ENCODE results near the gene ITGBL1. TPM values are rescaled to one million over a fixed set of nuclear protein-coding genes. Genes with fewer than 3 reads are reported as not detected.

The ITGBL1 gene
- total and polyA plus RNA-seq, 2 of the 13 experiments (the other 11 are each of a cell fraction or from before 2014, with no cell fraction given), result 0.02 TPM; not detected in 1

GRCh38 chr13:101417043-101417406 lies 35.5 kb upstream of the ITGBL1 start (continued):
- TF ChIP-seq ZBED4 (CRISPR knock-in tag; IDR thresholded peaks at IDR 0.05; ENCODE audit: borderline replicate concordance) (no peak), PRDM15 (CRISPR knock-in tag; IDR thresholded peaks at IDR 0.05) (no peak), ZBTB2 (CRISPR knock-in tag; IDR thresholded peaks at IDR 0.05; ENCODE audit: low read depth) (no peak), BCL3 (CRISPR knock-in tag; IDR thresholded peaks at IDR 0.05) (no peak), JARID2 (CRISPR knock-in tag; IDR thresholded peaks at IDR 0.05; ENCODE audit: insufficient replicate concordance) (no peak), MTF2 (CRISPR knock-in tag; IDR thresholded peaks at IDR 0.05; ENCODE audit: borderline replicate concordance) (no peak)

All from HepG2 (cell line).